Amygdala (tissue), 56 donors: Measurements from ENCODE around the gene ATG16L2.
"Not testable (repeated sequence)": the region's sequence is repeated elsewhere in the genome, so short reads cannot be mapped to it uniquely, and the experiment has no call there.

ENCODE experiments used
- DNase-seq, 56 donors: peaks; one replicate each; lab custom pipeline; 2025; lab: John Stamatoyannopoulos, UW

ATG16L2 gene

GRCh38 chr11:72778535-72779494 lies 35.4 kb upstream of the ATG16L2 start:
- DNase-seq = no peak

- DNase-seq = no peak
These were observed 34.6 kb upstream of the ATG16L2 start for GRCh38 chr11:72779495-72780128.

GRCh38 chr11:72780296-72781062 lies 33.7 kb upstream of the ATG16L2 start:
- no peak for DNase-seq

GRCh38 chr11:72781063-72781312 lies 33.2 kb upstream of the ATG16L2 start:
- no peak for DNase-seq

GRCh38 chr11:72781313-72782080 lies 32.7 kb upstream of the ATG16L2 start:
- DNase-seq = peak in 10 of 56 donors; percentile 19 to 66 (median 30)

GRCh38 chr11:72782081-72782920 lies 31.9 kb upstream of the ATG16L2 start:
- no peak for DNase-seq

GRCh38 chr11:72783144-72783905 lies 30.9 kb upstream of the ATG16L2 start:
- no peak for DNase-seq

GRCh38 chr11:72784662-72785061 lies 29.5 kb upstream of the ATG16L2 start:
- no peak for DNase-seq

- DNase-seq = no peak
These were observed 27.7 kb upstream of the ATG16L2 start for GRCh38 chr11:72786305-72787215.

- DNase-seq = no peak
These were observed 26.8 kb upstream of the ATG16L2 start for GRCh38 chr11:72787216-72788104.

GRCh38 chr11:72788241-72788640 lies 26.0 kb upstream of the ATG16L2 start:
- DNase-seq = no peak

- peak in 12 of 56 donors; percentile 31 to 58 (median 42) for DNase-seq
These were observed 24.6 kb upstream of the ATG16L2 start for GRCh38 chr11:72789493-72790131.

GRCh38 chr11:72791228-72791627 lies 23.0 kb upstream of the ATG16L2 start:
- not testable (repeated sequence) for DNase-seq

- DNase-seq = no peak
These were observed 21.7 kb upstream of the ATG16L2 start for GRCh38 chr11:72792437-72793021.

GRCh38 chr11:72793076-72793424 lies 21.2 kb upstream of the ATG16L2 start:
- no peak for DNase-seq
